HepG2 (cell line): ENCODE measurements around the gene ZBP1. TPM values are rescaled to one million over a fixed set of nuclear protein-coding genes. Genes with fewer than 3 reads are reported as not detected.

Experiments used
- EZH2 ChIP-seq: conservative IDR thresholded peaks from 2 replicates; pipeline ENCODE4 v1.6.1; 2012; ENCODE audit warnings: mild to moderate bottlenecking, low read depth, low read length, moderate library complexity
- FOXJ3 ChIP-seq: sonication (generic); formaldehyde crosslinking; IDR thresholded peaks from 2 replicates; pipeline ENCODE4 v1.4.0; 2020; ENCODE audit warnings: missing genetic modification reagents, mild to moderate bottlenecking, borderline replicate concordance
- KAT7 ChIP-seq: IDR thresholded peaks from 2 replicates; pipeline ENCODE4 v1.6.1; 2018; ENCODE audit warnings: borderline replicate concordance, missing compliant biosample characterization
- MTA1 ChIP-seq: sonication (generic); formaldehyde crosslinking; IDR thresholded peaks from 2 replicates; pipeline ENCODE4 v1.4.0; 2020; ENCODE audit warnings: missing genetic modification reagents, mild to moderate bottlenecking, borderline replicate concordance
- RAD51 ChIP-seq: fragments of 450-650 bp; IDR thresholded peaks from 2 replicates; pipeline ENCODE4 v1.6.1; 2016; ENCODE audit warnings: borderline replicate concordance
- RFXANK ChIP-seq: IDR thresholded peaks from 2 replicates; pipeline ENCODE4 v1.6.1; 2016
- SMC3 ChIP-seq: IDR thresholded peaks from 2 replicates; pipeline ENCODE4 v1.6.1; 2011; ENCODE audit warnings: low read length, improper control_type of control experiment
- TP53 ChIP-seq: sonication (generic); formaldehyde crosslinking; conservative IDR thresholded peaks from 2 replicates; pipeline ENCODE4 v1.4.0; 2020; ENCODE audit warnings: missing genetic modification reagents
- XRCC5 ChIP-seq: fragments of 200-400 bp; formaldehyde crosslinking; optimal IDR thresholded peaks from 2 replicates; pipeline ENCODE3; 2017; ENCODE audit warnings: mild to moderate bottlenecking, low read length
- ZNF263 ChIP-seq: sonication (generic); formaldehyde crosslinking; IDR thresholded peaks from 2 replicates; pipeline ENCODE4 v1.4.0; 2020; ENCODE audit warnings: missing genetic modification reagents
- ZNF274 ChIP-seq: sonication (generic); formaldehyde crosslinking; IDR thresholded peaks from 2 replicates; pipeline ENCODE4 v1.5.1; 2020; ENCODE audit warnings: mild to moderate bottlenecking, missing genetic modification reagents
- ZNF460 ChIP-seq: sonication (generic); formaldehyde crosslinking; IDR thresholded peaks from 2 replicates; pipeline ENCODE4 v1.5.1; 2020; ENCODE audit warnings: missing genetic modification reagents, mild to moderate bottlenecking, borderline replicate concordance
- ZSCAN21 ChIP-seq: sonication (generic); formaldehyde crosslinking; IDR thresholded peaks from 2 replicates; pipeline ENCODE4 v1.8.0; 2022; ENCODE audit warnings: mild to moderate bottlenecking, missing genetic modification reagents, moderate library complexity, borderline replicate concordance
- polyA plus RNA-seq, 8 experiments: library from polyadenylated mRNA; depleted of rRNA in 3 of 8; stranded (reverse) in 7 of 8; unstranded in 1 of 8; fragments of >200 nt; fragmentation: Illumina TruSeq in 4 of 8; extraction: Trizol in 4 of 8; gene quantifications; 2 replicates each; pipeline versions ENCODE4 v1.2.1 to v1.2.3, GENCODE V29; 2011 to 2016; ENCODE audit warnings: low read depth in 4 of 8, missing spikeins in 1 of 8, mixed read lengths in 1 of 8; ENCODE audit not compliant: insufficient read depth in 1 of 8
- total RNA-seq, 5 experiments: library from RNA; depleted of rRNA; stranded (reverse); fragments of >200 nt; fragmentation: Illumina TruSeq; extraction: Trizol; gene quantifications; 2 replicates each; pipeline ENCODE4 v1.2.3, GENCODE V29; 2016; ENCODE audit warnings: low read depth in 1 of 5
- TF ChIP-seq, protein P1 (sequence below): sonication (generic); formaldehyde crosslinking; IDR thresholded peaks from 2 replicates; pipeline ENCODE4 v1.4.0; 2020; ENCODE audit warnings: missing genetic modification reagents
- TF ChIP-seq, protein P2 (sequence below): sonication (generic); formaldehyde crosslinking; conservative IDR thresholded peaks from 2 replicates; pipeline ENCODE4 v1.8.0; 2022; ENCODE audit warnings: missing genetic modification reagents
- TF ChIP-seq, protein P3 (sequence below): sonication (generic); formaldehyde crosslinking; IDR thresholded peaks from 2 replicates; pipeline ENCODE4 v1.5.0; 2020; ENCODE audit warnings: mild to moderate bottlenecking, missing genetic modification reagents, borderline replicate concordance
- TF ChIP-seq, protein P4 (sequence below), 2 experiments: sonication (generic) in 1 of 2; formaldehyde crosslinking in 1 of 2; IDR thresholded peaks; 2 replicates each; pipeline versions ENCODE4 v1.5.1 to v1.6.1; 2011 to 2020; ENCODE audit warnings: borderline replicate concordance in 1 of 2, low read depth in 1 of 2, low read length in 1 of 2, mild to moderate bottlenecking in 1 of 2, missing genetic modification reagents in 1 of 2, moderate library complexity in 1 of 2

The ZBP1 gene
- total and polyA plus RNA-seq, 2 of the 13 experiments (the other 11 are each of a cell fraction or from before 2014, with no cell fraction given): not detected

DNA sequence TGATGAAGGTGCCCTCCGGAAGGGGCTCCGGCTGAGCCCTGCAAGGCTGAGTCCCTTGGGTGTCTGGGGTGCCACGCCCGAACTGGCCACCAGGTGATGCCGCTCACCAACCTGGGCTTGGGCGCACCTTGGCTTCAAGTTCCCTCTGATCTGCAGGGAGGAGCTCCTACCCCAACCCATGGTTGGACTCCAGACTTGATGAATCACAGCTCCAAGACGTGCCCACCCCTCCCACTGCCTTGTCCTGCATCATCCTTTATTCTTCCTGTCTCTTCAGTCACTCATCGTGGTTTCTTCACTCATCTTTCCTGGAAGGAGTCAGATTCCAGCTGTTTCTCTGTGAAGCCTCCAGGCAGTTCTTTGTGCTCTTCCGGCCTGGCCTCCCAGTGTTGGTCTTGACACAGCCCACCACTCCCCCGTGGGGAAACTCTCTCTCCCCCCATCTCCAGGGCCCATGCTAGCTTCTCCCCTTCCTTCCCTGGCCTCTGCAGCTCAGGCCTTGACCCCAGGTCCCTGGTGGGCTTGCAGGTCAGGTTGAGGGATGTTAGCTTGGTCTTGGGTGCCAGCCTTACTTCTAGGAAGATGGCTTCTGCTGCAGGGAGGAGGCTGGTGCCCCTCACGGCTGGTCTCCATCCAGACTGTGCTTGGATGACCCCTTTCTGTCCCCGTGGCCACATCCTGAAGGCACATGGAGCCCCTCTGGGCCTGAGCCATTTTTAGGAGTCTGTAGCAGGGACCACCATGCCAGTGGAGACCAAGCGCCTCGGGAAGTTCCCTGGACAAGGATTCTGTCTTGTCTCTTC is 2.6 kb upstream of the ZBP1 start (continued):
- TF ChIP-seq ZNF274 (CRISPR knock-in tag) (no peak), RFXANK (no peak), XRCC5 (peak; percentile 86), TP53 (CRISPR knock-in tag) (no peak), ZSCAN21 (no peak), KAT7 (no peak), SMC3 (peak; percentile 23), RAD51 (no peak), ZNF460 (no peak), FOXJ3 (CRISPR knock-in tag) (no peak), ZNF263 (CRISPR knock-in tag) (0 out of 2 replicates have a peak, but pooled peaks have one; percentile 27), MTA1 (no peak), EZH2 (no peak)
- TF ChIP-seq, protein P1, sequence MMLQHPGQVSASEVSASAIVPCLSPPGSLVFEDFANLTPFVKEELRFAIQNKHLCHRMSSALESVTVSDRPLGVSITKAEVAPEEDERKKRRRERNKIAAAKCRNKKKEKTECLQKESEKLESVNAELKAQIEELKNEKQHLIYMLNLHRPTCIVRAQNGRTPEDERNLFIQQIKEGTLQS (CRISPR knock-in tag): no peak
- TF ChIP-seq, protein P2, sequence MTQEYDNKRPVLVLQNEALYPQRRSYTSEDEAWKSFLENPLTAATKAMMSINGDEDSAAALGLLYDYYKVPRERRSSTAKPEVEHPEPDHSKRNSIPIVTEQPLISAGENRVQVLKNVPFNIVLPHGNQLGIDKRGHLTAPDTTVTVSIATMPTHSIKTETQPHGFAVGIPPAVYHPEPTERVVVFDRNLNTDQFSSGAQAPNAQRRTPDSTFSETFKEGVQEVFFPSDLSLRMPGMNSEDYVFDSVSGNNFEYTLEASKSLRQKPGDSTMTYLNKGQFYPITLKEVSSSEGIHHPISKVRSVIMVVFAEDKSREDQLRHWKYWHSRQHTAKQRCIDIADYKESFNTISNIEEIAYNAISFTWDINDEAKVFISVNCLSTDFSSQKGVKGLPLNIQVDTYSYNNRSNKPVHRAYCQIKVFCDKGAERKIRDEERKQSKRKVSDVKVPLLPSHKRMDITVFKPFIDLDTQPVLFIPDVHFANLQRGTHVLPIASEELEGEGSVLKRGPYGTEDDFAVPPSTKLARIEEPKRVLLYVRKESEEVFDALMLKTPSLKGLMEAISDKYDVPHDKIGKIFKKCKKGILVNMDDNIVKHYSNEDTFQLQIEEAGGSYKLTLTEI (CRISPR knock-in tag): no peak
- TF ChIP-seq, protein P3, sequence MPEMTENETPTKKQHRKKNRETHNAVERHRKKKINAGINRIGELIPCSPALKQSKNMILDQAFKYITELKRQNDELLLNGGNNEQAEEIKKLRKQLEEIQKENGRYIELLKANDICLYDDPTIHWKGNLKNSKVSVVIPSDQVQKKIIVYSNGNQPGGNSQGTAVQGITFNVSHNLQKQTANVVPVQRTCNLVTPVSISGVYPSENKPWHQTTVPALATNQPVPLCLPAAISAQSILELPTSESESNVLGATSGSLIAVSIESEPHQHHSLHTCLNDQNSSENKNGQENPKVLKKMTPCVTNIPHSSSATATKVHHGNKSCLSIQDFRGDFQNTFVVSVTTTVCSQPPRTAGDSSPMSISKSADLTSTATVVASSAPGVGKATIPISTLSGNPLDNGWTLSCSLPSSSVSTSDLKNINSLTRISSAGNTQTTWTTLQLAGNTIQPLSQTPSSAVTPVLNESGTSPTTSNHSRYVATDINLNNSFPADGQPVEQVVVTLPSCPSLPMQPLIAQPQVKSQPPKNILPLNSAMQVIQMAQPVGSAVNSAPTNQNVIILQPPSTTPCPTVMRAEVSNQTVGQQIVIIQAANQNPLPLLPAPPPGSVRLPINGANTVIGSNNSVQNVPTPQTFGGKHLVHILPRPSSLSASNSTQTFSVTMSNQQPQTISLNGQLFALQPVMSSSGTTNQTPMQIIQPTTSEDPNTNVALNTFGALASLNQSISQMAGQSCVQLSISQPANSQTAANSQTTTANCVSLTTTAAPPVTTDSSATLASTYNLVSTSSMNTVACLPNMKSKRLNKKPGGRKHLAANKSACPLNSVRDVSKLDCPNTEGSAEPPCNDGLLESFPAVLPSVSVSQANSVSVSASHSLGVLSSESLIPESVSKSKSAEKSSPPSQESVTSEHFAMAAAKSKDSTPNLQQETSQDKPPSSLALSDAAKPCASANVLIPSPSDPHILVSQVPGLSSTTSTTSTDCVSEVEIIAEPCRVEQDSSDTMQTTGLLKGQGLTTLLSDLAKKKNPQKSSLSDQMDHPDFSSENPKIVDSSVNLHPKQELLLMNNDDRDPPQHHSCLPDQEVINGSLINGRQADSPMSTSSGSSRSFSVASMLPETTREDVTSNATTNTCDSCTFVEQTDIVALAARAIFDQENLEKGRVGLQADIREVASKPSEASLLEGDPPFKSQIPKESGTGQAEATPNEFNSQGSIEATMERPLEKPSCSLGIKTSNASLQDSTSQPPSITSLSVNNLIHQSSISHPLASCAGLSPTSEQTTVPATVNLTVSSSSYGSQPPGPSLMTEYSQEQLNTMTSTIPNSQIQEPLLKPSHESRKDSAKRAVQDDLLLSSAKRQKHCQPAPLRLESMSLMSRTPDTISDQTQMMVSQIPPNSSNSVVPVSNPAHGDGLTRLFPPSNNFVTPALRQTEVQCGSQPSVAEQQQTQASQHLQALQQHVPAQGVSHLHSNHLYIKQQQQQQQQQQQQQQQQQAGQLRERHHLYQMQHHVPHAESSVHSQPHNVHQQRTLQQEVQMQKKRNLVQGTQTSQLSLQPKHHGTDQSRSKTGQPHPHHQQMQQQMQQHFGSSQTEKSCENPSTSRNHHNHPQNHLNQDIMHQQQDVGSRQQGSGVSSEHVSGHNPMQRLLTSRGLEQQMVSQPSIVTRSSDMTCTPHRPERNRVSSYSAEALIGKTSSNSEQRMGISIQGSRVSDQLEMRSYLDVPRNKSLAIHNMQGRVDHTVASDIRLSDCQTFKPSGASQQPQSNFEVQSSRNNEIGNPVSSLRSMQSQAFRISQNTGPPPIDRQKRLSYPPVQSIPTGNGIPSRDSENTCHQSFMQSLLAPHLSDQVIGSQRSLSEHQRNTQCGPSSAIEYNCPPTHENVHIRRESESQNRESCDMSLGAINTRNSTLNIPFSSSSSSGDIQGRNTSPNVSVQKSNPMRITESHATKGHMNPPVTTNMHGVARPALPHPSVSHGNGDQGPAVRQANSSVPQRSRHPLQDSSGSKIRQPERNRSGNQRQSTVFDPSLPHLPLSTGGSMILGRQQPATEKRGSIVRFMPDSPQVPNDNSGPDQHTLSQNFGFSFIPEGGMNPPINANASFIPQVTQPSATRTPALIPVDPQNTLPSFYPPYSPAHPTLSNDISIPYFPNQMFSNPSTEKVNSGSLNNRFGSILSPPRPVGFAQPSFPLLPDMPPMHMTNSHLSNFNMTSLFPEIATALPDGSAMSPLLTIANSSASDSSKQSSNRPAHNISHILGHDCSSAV (CRISPR knock-in tag): no peak
- TF ChIP-seq, protein P4, sequence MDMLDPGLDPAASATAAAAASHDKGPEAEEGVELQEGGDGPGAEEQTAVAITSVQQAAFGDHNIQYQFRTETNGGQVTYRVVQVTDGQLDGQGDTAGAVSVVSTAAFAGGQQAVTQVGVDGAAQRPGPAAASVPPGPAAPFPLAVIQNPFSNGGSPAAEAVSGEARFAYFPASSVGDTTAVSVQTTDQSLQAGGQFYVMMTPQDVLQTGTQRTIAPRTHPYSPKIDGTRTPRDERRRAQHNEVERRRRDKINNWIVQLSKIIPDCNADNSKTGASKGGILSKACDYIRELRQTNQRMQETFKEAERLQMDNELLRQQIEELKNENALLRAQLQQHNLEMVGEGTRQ (IDR thresholded peaks at IDR 0.05; ENCODE audit: low read depth, low read length): no peak
- TF ChIP-seq, protein P4 (CRISPR knock-in tag; IDR thresholded peaks at IDR 0.05; ENCODE audit: borderline replicate concordance): no peak
